HFFc6 (cell line): Measurements from ENCODE around the gene CDC27. TPM values are rescaled to one million over a fixed set of nuclear protein-coding genes. Genes with fewer than 3 reads are reported as not detected.
"Not testable (repeated sequence)": the region's sequence is repeated elsewhere in the genome, so short reads cannot be mapped to it uniquely, and the experiment has no call there.

Experiments used
- DNase-seq: peaks from one replicate; pipeline ENCODE4 v3.0.0-alpha.2; 2018
- H3K27ac Mint-ChIP-seq: 2 replicates; pipeline ENCODE4 v1.8.0; 2020; ENCODE audit warnings: mild to moderate bottlenecking, mixed read lengths
- H3K27me3 Mint-ChIP-seq: 2 replicates; pipeline ENCODE4 v1.8.0; 2021; ENCODE audit warnings: mild to moderate bottlenecking, moderate library complexity, mixed read lengths; ENCODE audit not compliant: insufficient read depth
- H3K36me3 Mint-ChIP-seq: 2 replicates; pipeline ENCODE4 v1.8.0; 2021; ENCODE audit warnings: low read depth, mixed read lengths
- H3K4me1 Mint-ChIP-seq: 2 replicates; pipeline ENCODE4 v1.8.0; 2020; ENCODE audit warnings: low read depth, mixed read lengths
- H3K4me3 Mint-ChIP-seq: 2 replicates; pipeline ENCODE4 v1.8.0; 2020; ENCODE audit warnings: mild to moderate bottlenecking, moderate library complexity, mixed read lengths
- H3K9me3 Mint-ChIP-seq: 2 replicates; pipeline ENCODE4 v1.8.0; 2020; ENCODE audit warnings: mild to moderate bottlenecking, mixed read lengths
- CTCF ChIP-seq: fragments of 200-600 bp; sonication (generic); IDR thresholded peaks from 2 replicates; pipeline ENCODE4 v1.5.0; 2021; ENCODE audit warnings: antibody characterized with exemption, mild to moderate bottlenecking
- total RNA-seq, 6 experiments: library from RNA; stranded (reverse); fragmentation: NEBNext Ultra II Directional; extraction: Animal tissue kit (Norgen Biotek cat#: 25700); gene quantifications; 2 replicates in 1 of 6; 3 replicates in 5 of 6; pipeline ENCODE4 v1.2.3, GENCODE V29; 2021

CDC27 gene
- total RNA-seq, 6 experiments from 2014 or later, result 144 to 202 (median 170) TPM

GRCh38 chr17:47229535-47230443, 40.7 kb upstream of the CDC27 start:
- peak overlapping the region; percentile 80 for H3K27ac Mint-ChIP-seq
- DNase-seq, result peak; percentile 87
- peaks cover 2% of the 10 kb centered on the region for H3K27me3 Mint-ChIP-seq
- H3K4me3 Mint-ChIP-seq, result peak overlapping the region; percentile 82
- H3K36me3 Mint-ChIP-seq, result no peaks in the 10 kb centered on the region
- peak; percentile 99 for TF ChIP-seq CTCF
- H3K9me3 Mint-ChIP-seq, result no peaks in the 10 kb centered on the region
- H3K4me1 Mint-ChIP-seq, result peaks cover 41% of the 10 kb centered on the region

- H3K4me1 Mint-ChIP-seq, result peaks cover 56% of the 10 kb centered on the region
- peaks cover 6% of the 10 kb centered on the region for H3K36me3 Mint-ChIP-seq
- no peaks in the 10 kb centered on the region; the same call in 1 of the 2 replicates for H3K9me3 Mint-ChIP-seq
- H3K27ac Mint-ChIP-seq, result no peak overlapping the region
- no peak overlapping the region for H3K4me3 Mint-ChIP-seq
- DNase-seq, result no peak
- no peak for TF ChIP-seq CTCF
- peaks cover 2% of the 10 kb centered on the region for H3K27me3 Mint-ChIP-seq
Observed at GRCh38 chr17:47227862-47228261, 38.8 kb upstream of the CDC27 start.

- H3K27ac Mint-ChIP-seq, result peak overlapping the region; percentile 87
- H3K9me3 Mint-ChIP-seq, result no peaks in the 10 kb centered on the region; the same call in 1 of the 2 replicates
- no peak for DNase-seq
- H3K36me3 Mint-ChIP-seq, result peaks cover 6% of the 10 kb centered on the region
- H3K4me3 Mint-ChIP-seq, result peak overlapping the region; percentile 74
- peaks cover 59% of the 10 kb centered on the region for H3K4me1 Mint-ChIP-seq
- no peak for TF ChIP-seq CTCF
- peaks cover 5% of the 10 kb centered on the region for H3K27me3 Mint-ChIP-seq
Observed at GRCh38 chr17:47225911-47226688, 37.0 kb upstream of the CDC27 start.

- Mint-ChIP-seq H3K9me3 (no peaks in the 10 kb centered on the region; the same call in 1 of the 2 replicates), H3K36me3 (peaks cover 6% of the 10 kb centered on the region), H3K4me3 (peak overlapping the region; percentile 74), H3K4me1 (peaks cover 54% of the 10 kb centered on the region), H3K27me3 (peaks cover 5% of the 10 kb centered on the region), H3K27ac (peak overlapping the region; percentile 87)
- DNase-seq, result peak; percentile 72
- TF ChIP-seq CTCF, result no peak
Observed at GRCh38 chr17:47225436-47225858, 36.4 kb upstream of the CDC27 start.

GRCh38 chr17:47224966-47225365, 35.9 kb upstream of the CDC27 start:
- Mint-ChIP-seq H3K27me3 (peaks cover 5% of the 10 kb centered on the region), H3K9me3 (no peaks in the 10 kb centered on the region; the same call in 1 of the 2 replicates), H3K4me1 (peaks cover 50% of the 10 kb centered on the region), H3K4me3 (peak overlapping the region; percentile 74; the same call in 1 of the 2 replicates), H3K36me3 (peaks cover 6% of the 10 kb centered on the region), H3K27ac (peak overlapping the region; percentile 87)
- DNase-seq, result no peak
- no peak for TF ChIP-seq CTCF

- not testable (repeated sequence) for H3K27me3 Mint-ChIP-seq, H3K9me3 Mint-ChIP-seq, DNase-seq, H3K4me3 Mint-ChIP-seq, H3K36me3 Mint-ChIP-seq
- H3K27ac Mint-ChIP-seq, result 0 out of 2 replicates have a peak overlapping the region, but pooled peaks have one; percentile 29
- H3K4me1 Mint-ChIP-seq, result peaks cover 41% of the 10 kb centered on the region
Observed at GRCh38 chr17:47224077-47224476, 35.0 kb upstream of the CDC27 start.
